HepG2 (cell line): ENCODE data around the gene S100A5. TPM values are rescaled to one million over a fixed set of nuclear protein-coding genes. Genes with fewer than 3 reads are reported as not detected.

Source experiments
- AKAP8 ChIP-seq: sonication (generic); formaldehyde crosslinking; IDR thresholded peaks from 2 replicates; pipeline ENCODE4 v1.5.1; 2020; ENCODE audit warnings: mild to moderate bottlenecking, missing genetic modification reagents
- CBFB ChIP-seq: sonication (generic); formaldehyde crosslinking; IDR thresholded peaks from 2 replicates; pipeline ENCODE4 v1.4.0; 2020; ENCODE audit warnings: missing genetic modification reagents
- ETV5 ChIP-seq: IDR thresholded peaks from 2 replicates; pipeline ENCODE4 v1.6.1; 2018; ENCODE audit warnings: missing biosample characterization, missing genetic modification reagents, inconsistent platforms, borderline replicate concordance
- FOSL2 ChIP-seq: sonication (generic); formaldehyde crosslinking; IDR thresholded peaks from 2 replicates; pipeline ENCODE4 v1.4.0; 2020; ENCODE audit warnings: missing genetic modification reagents
- FOXK2 ChIP-seq: fragments of 450-650 bp; IDR thresholded peaks from 2 replicates; pipeline ENCODE4 v1.6.1; 2016
- IKZF5 ChIP-seq: IDR thresholded peaks from 2 replicates; pipeline ENCODE4 v1.6.1; 2018; ENCODE audit warnings: missing genetic modification reagents, mild to moderate bottlenecking, missing compliant biosample characterization
- ISL2 ChIP-seq: sonication (generic); formaldehyde crosslinking; IDR thresholded peaks from 2 replicates; pipeline ENCODE4 v1.5.0; 2020; ENCODE audit warnings: missing genetic modification reagents
- POLR2AphosphoS2 ChIP-seq: IDR thresholded peaks from 2 replicates; pipeline ENCODE4 v1.6.1; 2011; ENCODE audit warnings: low read depth, low read length, improper control_type of control experiment
- SIX1 ChIP-seq: sonication (generic); formaldehyde crosslinking; IDR thresholded peaks from 2 replicates; pipeline ENCODE4 v1.4.0; 2020; ENCODE audit warnings: missing genetic modification reagents, borderline replicate concordance
- SOX6 ChIP-seq, 2 experiments: fragments of 450-650 bp in 1 of 2; sonication (generic) in 1 of 2; formaldehyde crosslinking in 1 of 2; IDR thresholded peaks; 2 replicates each; pipeline versions ENCODE4 v1.4.0 to v1.6.1; 2017 to 2020; ENCODE audit warnings: antibody characterized with exemption in 1 of 2, mild to moderate bottlenecking in 1 of 2, missing genetic modification reagents in 1 of 2
- TEAD3 ChIP-seq: optimal IDR thresholded peaks from 2 replicates; pipeline ENCODE3; 2016; ENCODE audit warnings: borderline replicate concordance
- TFAP4 ChIP-seq: sonication (generic); IDR thresholded peaks from 2 replicates; pipeline ENCODE4 v1.6.1; 2016; ENCODE audit warnings: low read depth, borderline replicate concordance
- TFDP1 ChIP-seq: IDR thresholded peaks from 2 replicates; pipeline ENCODE4 v1.6.1; 2016; ENCODE audit warnings: missing compliant biosample characterization, missing genetic modification reagents, borderline replicate concordance
- TRIM24 ChIP-seq: sonication (generic); formaldehyde crosslinking; IDR thresholded peaks from 2 replicates; pipeline ENCODE4 v1.8.0; 2022; ENCODE audit warnings: mild to moderate bottlenecking, missing genetic modification reagents
- ZNF230 ChIP-seq: sonication (generic); formaldehyde crosslinking; IDR thresholded peaks from 2 replicates; pipeline ENCODE4 v1.4.0; 2020; ENCODE audit warnings: mild to moderate bottlenecking, missing genetic modification reagents
- ZNF432 ChIP-seq: sonication (generic); formaldehyde crosslinking; IDR thresholded peaks from 2 replicates; pipeline ENCODE4 v1.5.0; 2020; ENCODE audit warnings: missing genetic modification reagents, mild to moderate bottlenecking, borderline replicate concordance
- ZNF652 ChIP-seq: IDR thresholded peaks from 2 replicates; pipeline ENCODE4 v1.6.1; 2016; ENCODE audit warnings: low read depth, borderline replicate concordance
- ZNF768 ChIP-seq: sonication (generic); formaldehyde crosslinking; IDR thresholded peaks from 2 replicates; pipeline ENCODE4 v1.4.0; 2020; ENCODE audit warnings: missing genetic modification reagents
- ZSCAN29 ChIP-seq: sonication (generic); formaldehyde crosslinking; conservative IDR thresholded peaks from 2 replicates; pipeline ENCODE4 v1.4.0; 2020; ENCODE audit warnings: mild to moderate bottlenecking, missing genetic modification reagents
- polyA plus RNA-seq, 8 experiments: library from polyadenylated mRNA; depleted of rRNA in 3 of 8; stranded (reverse) in 7 of 8; unstranded in 1 of 8; fragments of >200 nt; fragmentation: Illumina TruSeq in 4 of 8; extraction: Trizol in 4 of 8; gene quantifications; 2 replicates each; pipeline versions ENCODE4 v1.2.1 to v1.2.3, GENCODE V29; 2011 to 2016; ENCODE audit warnings: low read depth in 4 of 8, missing spikeins in 1 of 8, mixed read lengths in 1 of 8; ENCODE audit not compliant: insufficient read depth in 1 of 8
- total RNA-seq, 5 experiments: library from RNA; depleted of rRNA; stranded (reverse); fragments of >200 nt; fragmentation: Illumina TruSeq; extraction: Trizol; gene quantifications; 2 replicates each; pipeline ENCODE4 v1.2.3, GENCODE V29; 2016; ENCODE audit warnings: low read depth in 1 of 5
- TF ChIP-seq, protein P1 (sequence below): sonication (generic); formaldehyde crosslinking; IDR thresholded peaks from 2 replicates; pipeline ENCODE4 v1.4.0; 2020; ENCODE audit warnings: missing genetic modification reagents
- TF ChIP-seq, protein P2 (sequence below): sonication (generic); formaldehyde crosslinking; IDR thresholded peaks from 2 replicates; pipeline ENCODE4 v1.4.0; 2020; ENCODE audit warnings: missing genetic modification reagents

S100A5 gene
- total and polyA plus RNA-seq, 2 of the 13 experiments (the other 11 are each of a cell fraction or from before 2014, with no cell fraction given), result not detected

DNA sequence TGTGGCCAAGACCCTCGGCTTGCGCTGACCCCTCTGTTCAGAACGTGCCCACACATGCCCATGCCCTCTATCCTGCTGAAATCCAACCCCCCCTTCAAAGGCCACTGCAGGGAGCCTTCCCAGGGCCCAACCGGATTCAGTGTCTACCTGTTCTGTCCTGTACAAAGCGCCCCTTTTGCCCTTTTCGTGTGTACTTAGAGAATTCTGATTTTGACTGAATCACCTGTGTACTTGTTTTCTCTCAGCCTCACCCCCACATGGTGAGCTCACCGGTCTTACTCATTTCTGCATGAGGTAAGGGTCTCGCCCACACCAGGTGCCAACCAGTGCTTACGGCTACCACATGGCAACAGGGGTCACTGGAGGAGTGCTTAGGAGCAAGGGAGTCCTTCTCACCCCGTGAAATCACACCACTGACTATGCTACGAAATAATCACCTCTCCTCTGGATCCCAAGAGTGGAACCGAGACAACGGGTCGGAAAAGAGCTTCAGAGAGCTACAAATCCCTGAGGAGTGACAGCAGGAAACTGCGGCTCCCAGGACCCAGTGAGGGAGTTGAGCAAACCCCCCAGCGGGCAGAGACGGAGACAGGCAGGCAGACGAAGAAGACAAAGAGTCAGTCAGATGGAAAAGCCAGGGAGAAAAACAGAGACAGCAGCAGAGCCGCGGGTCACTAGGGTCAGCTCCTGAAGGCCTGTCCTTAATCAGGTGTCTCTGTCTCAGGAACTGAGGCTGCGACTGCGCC lies 27.1 kb upstream of the S100A5 start (continued):
- TF ChIP-seq ZNF432 (CRISPR knock-in tag) (no peak), TFDP1 (no peak), ZNF230 (CRISPR knock-in tag) (no peak), SOX6 (IDR thresholded peaks at IDR 0.05) (no peak), SOX6 (CRISPR knock-in tag; IDR thresholded peaks at IDR 0.05) (no peak), IKZF5 (CRISPR knock-in tag) (no peak), TFAP4 (no peak), ISL2 (no peak), ZSCAN29 (no peak), CBFB (CRISPR knock-in tag) (no peak), ZNF652 (no peak), AKAP8 (CRISPR knock-in tag) (no peak), POLR2AphosphoS2 (no peak), FOSL2 (CRISPR knock-in tag) (peak; percentile 64), TRIM24 (CRISPR knock-in tag) (no peak), FOXK2 (no peak), SIX1 (CRISPR knock-in tag) (no peak), TEAD3 (CRISPR knock-in tag) (no peak), ETV5 (no peak), ZNF768 (CRISPR knock-in tag) (peak; percentile 70; the same call in 1 of the 2 replicates)
- TF ChIP-seq, protein P1, sequence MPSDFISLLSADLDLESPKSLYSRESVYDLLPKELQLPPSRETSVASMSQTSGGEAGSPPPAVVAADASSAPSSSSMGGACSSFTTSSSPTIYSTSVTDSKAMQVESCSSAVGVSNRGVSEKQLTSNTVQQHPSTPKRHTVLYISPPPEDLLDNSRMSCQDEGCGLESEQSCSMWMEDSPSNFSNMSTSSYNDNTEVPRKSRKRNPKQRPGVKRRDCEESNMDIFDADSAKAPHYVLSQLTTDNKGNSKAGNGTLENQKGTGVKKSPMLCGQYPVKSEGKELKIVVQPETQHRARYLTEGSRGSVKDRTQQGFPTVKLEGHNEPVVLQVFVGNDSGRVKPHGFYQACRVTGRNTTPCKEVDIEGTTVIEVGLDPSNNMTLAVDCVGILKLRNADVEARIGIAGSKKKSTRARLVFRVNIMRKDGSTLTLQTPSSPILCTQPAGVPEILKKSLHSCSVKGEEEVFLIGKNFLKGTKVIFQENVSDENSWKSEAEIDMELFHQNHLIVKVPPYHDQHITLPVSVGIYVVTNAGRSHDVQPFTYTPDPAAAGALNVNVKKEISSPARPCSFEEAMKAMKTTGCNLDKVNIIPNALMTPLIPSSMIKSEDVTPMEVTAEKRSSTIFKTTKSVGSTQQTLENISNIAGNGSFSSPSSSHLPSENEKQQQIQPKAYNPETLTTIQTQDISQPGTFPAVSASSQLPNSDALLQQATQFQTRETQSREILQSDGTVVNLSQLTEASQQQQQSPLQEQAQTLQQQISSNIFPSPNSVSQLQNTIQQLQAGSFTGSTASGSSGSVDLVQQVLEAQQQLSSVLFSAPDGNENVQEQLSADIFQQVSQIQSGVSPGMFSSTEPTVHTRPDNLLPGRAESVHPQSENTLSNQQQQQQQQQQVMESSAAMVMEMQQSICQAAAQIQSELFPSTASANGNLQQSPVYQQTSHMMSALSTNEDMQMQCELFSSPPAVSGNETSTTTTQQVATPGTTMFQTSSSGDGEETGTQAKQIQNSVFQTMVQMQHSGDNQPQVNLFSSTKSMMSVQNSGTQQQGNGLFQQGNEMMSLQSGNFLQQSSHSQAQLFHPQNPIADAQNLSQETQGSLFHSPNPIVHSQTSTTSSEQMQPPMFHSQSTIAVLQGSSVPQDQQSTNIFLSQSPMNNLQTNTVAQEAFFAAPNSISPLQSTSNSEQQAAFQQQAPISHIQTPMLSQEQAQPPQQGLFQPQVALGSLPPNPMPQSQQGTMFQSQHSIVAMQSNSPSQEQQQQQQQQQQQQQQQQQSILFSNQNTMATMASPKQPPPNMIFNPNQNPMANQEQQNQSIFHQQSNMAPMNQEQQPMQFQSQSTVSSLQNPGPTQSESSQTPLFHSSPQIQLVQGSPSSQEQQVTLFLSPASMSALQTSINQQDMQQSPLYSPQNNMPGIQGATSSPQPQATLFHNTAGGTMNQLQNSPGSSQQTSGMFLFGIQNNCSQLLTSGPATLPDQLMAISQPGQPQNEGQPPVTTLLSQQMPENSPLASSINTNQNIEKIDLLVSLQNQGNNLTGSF (CRISPR knock-in tag), result no peak
- TF ChIP-seq, protein P2, sequence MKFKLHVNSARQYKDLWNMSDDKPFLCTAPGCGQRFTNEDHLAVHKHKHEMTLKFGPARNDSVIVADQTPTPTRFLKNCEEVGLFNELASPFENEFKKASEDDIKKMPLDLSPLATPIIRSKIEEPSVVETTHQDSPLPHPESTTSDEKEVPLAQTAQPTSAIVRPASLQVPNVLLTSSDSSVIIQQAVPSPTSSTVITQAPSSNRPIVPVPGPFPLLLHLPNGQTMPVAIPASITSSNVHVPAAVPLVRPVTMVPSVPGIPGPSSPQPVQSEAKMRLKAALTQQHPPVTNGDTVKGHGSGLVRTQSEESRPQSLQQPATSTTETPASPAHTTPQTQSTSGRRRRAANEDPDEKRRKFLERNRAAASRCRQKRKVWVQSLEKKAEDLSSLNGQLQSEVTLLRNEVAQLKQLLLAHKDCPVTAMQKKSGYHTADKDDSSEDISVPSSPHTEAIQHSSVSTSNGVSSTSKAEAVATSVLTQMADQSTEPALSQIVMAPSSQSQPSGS (CRISPR knock-in tag), result no peak
